NCI-H2227 (cell line): ENCODE measurements around the gene NHLRC3.
"Not testable (repeated sequence)": the region's sequence is repeated elsewhere in the genome, so short reads cannot be mapped to it uniquely, and the experiment has no call there.

Experiments
- DNase-seq: peaks from one replicate; lab custom pipeline; 2025; ENCODE audit not compliant: unreplicated experiment; lab: John Stamatoyannopoulos, UW

The NHLRC3 gene

DNA sequence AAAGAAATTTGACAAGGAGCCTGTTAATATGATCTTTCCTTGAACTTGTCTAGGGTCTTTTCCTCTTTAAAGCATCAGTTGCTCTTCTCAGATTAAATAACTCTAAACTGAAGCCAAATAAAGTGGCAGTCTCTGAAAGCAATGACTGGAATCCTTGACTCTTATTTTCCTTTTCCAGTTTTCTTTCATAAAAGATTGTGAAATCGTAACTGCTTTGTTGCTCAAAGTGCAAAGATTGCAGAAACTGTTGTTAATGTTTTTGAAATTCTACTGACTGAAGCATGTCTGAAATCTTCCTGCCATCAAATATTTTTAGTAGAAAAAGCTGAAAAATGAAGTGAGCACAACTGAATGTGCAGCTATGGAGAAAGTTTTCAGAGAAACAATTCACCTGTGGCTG is 1.9 kb downstream of the NHLRC3 start:
- DNase-seq, result no peak

DNA sequence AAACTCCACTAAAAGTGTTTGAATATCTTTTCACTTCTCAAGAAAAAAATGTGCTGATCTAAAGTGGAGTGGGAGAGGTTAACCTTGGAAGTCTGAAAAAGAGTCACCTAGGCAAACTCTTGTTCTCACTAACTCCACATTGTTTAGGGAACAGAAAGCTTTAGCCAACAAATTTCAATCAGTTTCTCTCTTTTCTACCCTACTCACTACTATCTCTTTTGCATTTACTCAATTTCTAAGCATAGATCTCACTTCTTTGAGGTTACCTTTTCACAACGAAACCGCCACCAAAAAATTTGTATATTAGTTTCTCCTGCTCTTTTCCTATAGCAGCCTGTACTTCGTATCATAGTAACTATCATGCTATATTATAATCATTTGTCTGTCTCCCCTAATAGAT is 6.3 kb downstream of the NHLRC3 start:
- no peak for DNase-seq

DNA sequence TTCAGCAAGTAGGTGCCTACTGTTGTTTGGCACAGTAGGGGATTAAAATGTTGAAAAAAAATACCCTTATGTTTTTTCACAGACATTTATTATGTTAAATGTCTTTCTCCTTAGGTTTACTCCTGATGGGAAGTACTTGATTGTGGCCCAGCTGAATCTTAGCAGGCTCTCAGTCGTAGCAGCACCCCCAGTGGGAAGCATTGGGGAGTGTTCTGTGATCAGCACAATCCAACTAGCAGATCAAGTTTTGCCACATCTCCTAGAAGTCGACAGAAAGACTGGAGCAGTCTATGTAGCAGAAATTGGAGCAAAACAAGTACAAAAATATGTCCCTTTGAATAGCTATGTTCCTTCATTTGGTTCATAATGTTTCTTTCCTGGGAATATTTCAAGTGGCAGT is 9.3 kb downstream of the NHLRC3 start:
- DNase-seq, result no peak

DNA sequence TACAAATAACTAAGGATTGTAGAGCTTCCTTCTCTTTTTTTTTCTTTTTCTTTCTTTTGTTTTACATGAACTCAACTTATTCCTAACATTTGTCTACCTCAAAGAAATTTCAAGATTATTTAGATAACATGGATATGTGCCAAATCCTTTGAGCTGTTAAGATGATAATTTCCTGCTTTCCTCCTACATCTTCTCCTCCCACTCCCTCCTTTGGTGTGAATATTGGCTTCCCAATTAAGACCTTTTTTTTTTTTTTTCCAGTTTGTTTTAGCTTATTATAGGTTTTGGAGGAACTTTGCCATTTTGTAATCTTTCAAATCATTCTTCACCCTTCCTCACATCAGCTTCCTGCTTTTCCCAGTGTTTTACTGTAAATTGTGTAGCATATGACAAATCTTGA is 10.6 kb downstream of the NHLRC3 start:
- no peak for DNase-seq

DNA sequence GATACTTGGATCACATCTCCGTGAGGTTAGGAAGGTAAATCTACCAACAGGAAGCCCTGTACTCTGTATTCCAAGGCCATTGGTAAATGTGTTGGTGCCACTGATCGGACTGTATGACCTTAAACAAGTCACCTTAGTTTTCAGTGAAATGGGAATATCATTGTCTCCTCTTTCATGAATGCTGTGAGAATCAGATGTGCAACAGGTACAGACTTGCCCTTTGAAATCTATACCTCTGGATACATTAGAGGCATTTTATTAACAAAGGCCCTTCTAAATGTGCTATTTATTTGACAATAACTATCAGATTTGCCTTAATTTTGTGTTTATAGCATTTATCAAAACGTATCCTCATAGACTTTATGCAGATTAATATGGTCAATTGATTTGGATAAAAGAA is 11.0 kb downstream of the NHLRC3 start:
- no peak for DNase-seq

DNA sequence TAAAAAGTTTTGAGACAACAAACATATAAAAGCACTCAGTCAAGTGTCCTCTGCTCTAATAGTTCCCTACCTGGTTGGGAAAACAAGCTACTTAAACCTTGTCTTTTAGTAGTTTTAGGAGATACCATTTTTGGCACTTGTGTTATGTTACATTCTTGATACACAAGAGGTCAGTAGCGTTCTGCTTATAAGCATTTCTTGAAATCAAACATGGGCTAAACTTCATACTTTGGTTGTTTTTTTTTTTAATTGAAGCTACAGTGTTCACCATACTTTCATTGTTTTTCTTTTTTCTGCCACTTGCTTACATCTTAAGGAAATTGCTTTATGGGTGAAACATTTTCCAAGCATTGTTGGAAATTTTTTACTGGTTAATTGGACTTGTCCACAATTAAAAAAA is 12.9 kb downstream of the NHLRC3 start:
- DNase-seq, result peak; percentile 47

DNA sequence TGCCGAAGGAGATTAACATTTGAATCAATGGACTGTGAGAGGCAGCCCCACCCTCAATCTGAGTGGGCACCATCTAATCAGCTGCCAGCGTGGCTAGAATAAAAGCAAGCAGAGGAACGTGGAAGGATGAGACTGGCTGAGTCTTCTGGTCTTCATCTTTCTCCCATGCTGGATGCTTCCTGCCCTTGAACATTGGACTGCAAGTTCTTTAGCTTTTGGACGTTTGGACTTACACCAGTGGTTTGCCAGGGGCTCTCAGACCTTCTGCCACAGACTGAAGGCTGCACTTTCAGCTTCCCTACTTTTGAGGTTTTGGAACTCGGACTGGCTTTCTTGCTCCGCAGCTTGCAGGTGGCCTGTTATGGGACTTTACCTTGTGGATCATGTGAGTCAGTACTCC is 14.7 kb downstream of the NHLRC3 start:
- DNase-seq, result no peak

DNA sequence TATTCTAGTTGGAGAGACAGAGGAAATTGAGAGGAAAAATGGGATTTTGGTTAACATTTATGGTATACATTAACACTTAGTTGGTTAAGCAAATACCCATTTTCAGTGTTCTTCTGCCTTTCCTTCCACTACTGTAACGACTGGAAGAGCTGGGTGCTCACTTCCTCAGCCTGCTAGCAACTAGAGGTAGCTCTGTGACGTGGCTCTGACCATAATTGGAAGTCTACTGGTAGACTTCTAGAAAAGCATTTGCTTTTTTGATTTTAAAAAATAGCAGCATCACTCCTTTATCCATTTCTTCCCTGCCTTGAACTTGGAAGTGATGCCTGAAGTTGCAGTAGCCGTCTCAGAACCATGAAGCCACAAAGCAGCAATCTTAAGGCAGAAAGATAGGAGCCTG is 15.9 kb downstream of the NHLRC3 start:
- DNase-seq, result no peak

DNA sequence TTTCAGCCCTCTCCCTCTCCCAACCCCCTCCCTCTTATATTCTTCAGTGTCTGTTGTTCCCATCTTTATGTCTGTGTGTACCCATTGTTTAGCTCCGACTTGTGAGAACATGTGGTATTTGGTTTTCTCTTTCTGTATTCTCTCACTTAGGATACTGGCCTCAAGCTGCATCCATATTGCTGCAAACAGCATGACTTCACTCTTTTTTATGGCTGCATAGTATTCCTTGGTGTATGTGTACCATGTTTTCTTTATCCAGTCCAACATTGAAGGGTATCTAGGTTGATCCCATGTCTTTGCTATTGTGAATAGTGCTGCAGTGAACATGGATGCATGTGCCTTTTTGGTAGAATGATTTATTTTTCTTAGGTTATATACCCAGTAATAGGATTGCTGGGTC is 17.8 kb downstream of the NHLRC3 start:
- DNase-seq, result no peak

DNA sequence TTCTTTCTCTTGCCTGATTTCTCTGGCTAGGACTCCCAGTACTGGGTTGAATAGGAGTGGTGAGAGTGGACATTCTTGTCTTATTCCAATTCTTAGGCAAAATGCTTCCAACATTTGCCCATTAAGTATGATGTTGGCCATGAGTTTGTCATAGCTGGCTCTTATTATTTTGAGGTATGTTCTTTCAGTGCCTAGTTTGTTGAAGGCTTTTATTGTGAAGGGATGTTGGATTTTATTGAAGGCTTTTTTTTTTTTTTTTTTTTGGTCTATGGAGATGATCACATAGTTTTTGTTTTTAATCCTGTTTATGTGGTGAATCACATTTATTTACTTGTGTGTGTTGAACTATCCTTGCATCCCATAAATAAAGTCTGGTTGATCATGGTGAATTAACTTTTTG is 19.8 kb downstream of the NHLRC3 start:
- DNase-seq, result no peak

DNA sequence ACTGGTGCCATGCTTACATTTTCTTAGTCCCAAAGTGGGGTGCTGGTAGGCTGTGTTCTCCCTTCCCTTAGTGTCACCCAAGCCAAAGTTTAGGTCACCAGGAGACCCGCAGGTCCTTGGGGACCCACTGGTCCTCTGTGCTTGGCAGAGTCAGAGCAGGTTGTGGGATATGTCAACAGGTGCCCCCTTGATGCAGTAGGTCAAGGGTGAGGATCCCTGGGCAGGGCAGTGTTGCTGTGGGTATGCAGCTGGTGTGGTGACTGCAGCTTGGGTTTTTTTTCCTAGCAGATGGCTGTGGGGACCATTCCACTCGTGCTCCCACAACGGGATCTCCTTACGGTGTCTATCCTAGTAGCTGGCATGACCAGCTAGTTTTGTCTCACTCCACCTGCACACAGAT is 23.7 kb downstream of the NHLRC3 start:
- DNase-seq, result no peak

DNA sequence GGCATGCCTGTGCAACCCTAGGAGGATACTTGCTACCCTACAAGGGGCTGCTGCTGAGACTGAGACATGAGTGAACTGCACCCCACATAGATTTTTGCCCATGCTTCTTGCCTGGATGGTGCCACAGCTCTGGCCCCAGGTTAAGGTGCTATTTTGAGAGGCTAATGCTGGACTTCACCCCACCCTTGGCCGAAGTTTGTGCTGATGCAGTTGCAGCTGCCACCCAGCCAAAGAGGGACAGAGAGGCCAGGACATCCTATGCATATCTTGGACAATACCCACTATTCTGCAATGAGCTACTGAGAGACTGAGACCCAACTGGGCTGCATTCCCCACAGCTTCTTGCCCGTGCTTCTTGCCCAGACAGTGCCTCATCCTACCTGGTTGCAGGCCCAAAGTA is 34.6 kb downstream of the NHLRC3 start:
- DNase-seq, result no peak

DNA sequence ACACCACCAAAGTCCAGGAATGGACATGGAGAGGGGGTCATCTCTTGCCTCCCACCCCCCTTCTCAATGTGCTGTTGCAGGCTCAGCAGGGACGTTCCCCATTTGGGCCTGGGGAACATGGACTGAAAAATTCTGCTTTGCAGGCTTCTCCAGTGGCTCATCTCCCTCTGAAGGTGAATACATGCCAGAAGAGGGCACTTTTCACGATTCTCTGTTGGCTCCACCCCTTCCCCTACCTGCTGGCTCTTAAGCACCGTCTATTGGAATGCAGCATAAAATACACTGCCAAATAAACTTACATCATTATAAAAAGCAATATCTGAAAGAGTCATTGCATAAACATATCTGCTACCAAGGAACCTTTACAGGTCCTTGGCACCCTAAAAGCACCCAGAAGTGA is 35.7 kb downstream of the NHLRC3 start:
- DNase-seq, result no peak

DNA sequence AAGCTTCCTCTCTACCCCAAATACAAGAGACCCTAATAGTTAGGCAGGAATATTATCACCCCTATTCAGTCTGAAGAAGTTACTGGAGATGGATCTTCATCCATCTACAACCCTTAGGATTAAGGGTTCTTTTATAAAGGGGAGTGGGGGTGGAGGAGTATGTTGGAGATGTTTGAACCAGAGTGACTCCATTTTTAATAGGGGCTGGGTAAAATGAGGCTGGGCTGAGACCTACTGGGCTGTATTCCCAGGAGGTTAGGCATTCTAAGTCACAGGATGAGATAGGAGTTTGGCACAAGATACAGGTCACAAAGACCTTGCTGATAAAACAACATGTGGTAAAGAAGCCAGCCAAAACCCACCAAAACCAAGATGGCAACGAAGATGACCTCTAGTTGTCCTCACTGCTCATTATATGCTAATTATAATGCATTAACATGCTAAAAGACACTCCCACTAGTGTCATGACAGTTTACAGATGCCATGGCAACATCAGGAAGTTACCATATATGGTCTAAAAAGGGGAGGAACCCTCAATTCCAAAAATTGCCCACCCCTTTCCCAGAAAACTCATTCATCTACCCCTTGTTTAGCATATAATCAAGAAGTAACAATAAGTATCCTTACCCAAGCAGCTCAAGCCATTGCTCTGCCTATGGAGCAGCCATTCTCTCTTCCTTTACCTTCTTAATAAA is 48.1 kb downstream of the NHLRC3 start:
- not testable (repeated sequence) for DNase-seq

DNA sequence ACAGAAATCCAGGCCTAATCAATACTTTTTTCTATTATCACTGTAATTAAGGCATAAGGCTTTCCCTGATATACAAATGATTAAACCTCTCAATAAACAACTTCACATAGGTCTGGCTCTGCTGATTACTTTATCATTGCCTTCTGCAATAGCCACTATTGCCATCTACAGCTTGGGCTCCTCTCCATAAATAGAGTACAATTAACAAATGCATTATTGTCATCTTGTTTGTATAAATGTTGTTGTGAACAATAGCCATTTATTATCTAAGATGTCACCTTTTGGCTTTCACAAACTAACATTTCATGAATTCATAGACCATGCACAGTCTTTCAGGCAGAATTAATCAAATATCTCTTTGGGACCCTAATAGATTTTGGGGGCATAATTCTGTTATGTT is 53.3 kb downstream of the NHLRC3 start:
- DNase-seq, result no peak

DNA sequence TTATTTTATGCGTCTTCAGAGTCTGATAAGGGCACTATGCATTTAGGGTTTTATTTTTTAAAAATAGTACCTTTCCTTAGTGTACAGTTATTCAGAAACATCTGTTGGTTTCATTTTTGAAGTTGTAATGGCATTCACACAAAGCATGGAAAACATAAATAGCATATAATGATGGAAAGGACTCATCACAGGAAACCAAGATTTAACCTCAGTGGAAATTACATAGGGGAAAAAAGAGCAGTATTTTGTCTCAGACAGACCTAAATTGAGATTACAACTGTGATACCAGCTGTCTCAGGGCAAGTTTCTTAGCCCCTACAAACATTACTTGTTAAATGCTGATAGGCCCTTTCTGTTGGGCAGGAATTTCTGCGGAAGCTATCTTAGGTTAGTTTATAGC is 57.2 kb downstream of the NHLRC3 start:
- no peak for DNase-seq

DNA sequence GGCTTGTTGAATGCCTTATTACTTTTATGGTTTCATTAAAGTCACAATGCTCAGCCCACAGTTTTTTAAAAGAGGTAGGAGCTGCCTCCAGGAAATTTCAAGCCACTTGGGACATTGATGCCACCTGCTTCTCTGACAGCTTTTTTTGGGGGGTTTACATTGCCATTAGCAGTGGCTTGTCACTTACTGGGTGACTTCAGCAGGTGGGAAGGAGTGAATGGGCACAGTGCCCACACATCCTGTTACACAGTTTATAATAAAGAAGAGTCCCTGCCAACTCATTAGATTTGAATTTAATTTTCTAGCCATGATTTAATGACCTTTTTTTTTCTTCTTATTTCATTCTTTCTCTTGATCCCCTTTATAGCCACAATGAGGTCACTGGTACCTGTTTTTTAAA is 61.0 kb downstream of the NHLRC3 start:
- no peak for DNase-seq
